HTR-8/SVneo (cell line): ENCODE measurements around the gene MINAR1.
A peak's percentile ranks its signal among the peaks of the same experiment; 100 is the strongest.

Experiments used
- DNase-seq: peaks from one replicate; pipeline ENCODE4 v3.0.0; 2011; ENCODE audit warnings: low spot score, mixed read lengths; ENCODE audit not compliant: insufficient read length
- FAIRE-seq: peaks from 2 replicates; lab custom pipeline; 2011; peaks lifted over from hg19 to GRCh38; lab: Jason Lieb, UNC

The MINAR1 gene

DNA sequence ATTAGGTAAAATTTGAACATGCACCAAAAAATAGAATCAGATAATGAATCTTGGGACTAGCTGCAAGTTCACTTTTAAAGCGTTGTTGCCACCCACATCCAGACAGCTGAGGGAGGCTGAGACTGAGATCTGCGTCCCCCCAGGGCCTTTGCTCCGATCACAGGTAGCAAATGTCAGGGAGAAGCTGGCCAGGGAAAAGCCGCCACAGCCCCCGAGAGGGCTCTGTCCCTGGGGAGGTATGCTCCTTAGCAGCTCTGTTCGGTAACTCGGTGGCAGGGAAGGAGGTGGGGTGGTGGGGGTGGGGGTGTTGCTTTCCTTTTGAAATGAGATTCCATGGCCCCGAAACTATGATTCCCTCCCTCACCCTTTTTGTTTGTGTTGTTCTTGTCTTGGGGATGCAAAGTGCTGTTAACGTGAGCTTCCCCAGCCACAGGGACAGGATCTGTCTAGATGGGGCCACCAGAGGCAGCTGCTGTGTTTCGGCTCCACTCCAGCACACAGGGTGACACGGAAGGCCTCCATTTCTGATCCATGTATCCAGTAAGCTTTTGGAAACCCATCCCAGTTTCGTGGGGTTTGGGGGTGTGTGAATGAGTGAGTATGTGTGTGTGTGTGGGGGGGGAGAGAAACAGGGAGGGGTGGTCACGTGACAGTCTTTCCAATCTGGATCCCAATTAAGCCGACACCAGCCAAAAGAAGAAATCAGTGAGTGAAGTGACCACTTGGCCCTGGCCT lies 1.1 kb upstream of the MINAR1 start:
- DNase-seq (no peak), FAIRE-seq (no peak)

DNA sequence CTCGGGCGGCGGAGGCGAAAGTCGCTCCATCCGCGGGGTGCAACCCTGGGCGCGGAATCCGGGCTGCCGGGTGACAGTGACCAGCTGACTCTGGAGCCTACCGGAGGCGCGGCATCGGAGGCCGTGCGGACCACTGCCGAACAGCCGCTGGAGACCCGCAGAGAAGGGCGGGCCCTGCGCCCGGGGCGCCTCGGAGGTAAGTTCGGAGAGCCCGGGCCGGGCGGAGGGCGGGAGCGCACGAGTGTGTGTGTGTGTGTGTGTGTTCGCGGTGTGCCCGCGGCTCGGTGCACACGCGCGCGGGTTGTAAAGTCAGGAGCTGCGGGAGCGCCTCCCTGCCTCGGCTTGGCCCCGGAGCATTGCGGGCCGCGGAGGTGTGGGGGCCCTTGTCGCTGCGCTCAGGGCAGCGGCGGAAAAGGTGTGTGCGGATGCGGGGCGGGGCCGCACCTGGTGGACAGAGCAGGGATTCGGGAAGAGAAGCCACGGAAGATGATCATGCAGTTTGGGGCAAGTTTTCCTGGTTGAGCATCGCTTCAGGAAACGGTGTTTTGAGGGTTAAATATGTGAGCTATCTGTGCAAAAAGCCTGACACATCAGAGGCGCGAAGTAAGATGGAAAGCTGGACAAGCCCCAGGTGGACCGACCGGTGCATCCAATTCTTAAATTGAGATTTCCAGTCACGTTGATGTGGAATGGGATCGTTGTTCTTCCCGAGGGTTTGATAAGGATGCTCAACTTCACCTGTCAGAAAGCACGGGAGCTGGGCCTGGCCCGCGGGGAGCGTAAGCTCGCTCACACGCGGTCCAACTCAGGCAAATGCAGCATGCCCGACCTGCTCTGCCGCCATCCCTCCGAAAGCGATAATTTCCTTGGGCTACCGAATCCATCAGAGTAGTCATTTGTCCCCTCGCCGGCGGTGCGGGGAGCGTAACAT lies 474 bp downstream of the MINAR1 start:
- FAIRE-seq (no peak), DNase-seq (no peak)

DNA sequence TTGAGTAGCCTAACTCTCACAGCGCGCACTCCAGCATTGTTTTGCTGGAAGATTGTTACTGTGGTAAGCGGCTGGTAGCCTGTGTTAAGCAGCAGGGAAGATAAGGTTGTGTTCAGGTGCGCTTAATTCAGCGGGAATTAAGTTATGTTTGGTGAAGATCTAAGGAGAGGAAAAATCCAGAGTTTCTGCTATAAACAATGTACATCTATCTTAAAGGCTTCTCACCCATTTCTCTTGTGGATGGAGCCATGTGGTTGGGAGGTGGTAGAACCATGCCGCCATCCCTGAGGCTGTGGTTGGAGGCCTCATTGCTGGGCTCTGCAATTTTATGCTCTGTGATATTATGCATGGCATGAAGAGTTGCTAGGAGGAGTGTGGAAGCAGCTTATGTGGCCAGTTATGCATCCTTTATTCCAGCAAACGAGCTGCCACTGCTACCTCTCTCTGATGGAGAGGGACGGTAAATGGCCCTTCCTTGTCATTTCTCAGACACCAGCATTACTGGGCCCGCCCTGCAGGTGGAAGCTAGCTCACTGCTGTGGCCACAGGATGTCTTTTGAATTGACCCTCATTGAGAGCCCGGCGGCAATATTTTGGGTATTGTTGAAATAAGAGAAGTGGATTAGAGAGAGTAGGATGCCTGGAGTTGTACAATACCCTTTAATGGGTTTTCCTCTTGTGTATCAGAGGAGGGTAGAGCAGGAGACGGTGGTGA lies 1.3 kb downstream of the MINAR1 start:
- FAIRE-seq = no peak

DNA sequence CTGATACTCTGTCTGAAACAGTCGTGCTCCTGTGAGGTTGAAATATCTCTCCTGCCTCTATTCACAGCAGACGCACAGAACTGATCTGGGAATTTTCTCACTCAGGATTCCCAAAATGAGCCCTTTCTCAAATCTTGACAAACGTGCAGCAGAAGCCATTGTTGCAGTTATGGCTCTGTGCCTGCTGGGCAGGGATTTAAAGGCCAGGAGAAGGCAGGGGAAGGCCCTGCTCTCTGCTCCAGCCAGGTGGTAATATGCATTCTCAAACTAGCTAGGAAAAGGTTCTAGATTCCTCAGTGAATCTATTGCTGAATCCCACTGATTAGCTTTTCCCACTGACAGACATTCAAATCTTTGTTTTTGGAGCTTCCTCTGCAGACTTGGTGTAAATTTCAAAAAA lies 2.2 kb downstream of the MINAR1 start:
- FAIRE-seq (no peak), DNase-seq (no peak)

More for the DNA sequence above, 1.3 kb downstream of the MINAR1 start:
- no peak for DNase-seq

DNA sequence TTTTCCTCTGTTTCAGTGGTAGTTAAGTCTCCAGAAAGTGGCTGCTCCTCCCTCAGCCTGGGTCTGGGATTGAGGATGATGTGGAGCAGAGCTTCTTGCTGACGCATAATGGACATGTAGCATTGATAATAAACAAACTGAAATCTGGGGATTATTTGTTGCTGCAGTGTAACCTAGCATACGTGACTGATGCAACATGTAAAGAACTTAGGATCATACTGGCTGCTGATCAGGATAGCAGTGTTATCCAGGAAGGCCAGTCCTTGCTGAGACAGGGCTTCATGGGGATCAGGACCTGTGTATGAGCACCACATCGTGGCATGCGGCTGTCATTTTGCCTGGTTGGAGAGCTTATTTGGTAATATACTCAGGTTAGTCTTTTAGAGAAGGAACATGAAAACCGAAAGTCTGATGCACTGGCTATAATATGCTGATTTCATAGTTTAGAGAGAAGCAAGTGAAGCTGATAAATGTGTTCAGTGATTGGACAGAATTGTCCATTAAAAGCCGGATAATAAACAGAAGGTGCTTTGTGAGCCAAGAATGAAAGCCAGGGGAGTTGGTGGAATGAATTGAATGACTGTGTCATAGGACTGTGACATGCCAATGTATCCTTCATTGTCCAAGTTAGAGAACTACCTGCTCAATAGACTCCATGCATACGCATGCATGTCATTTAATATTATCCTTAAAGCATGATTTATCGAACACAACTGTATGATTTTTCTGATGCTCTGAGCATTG lies 4.1 kb downstream of the MINAR1 start:
- DNase-seq = no peak
- FAIRE-seq = no peak

DNA sequence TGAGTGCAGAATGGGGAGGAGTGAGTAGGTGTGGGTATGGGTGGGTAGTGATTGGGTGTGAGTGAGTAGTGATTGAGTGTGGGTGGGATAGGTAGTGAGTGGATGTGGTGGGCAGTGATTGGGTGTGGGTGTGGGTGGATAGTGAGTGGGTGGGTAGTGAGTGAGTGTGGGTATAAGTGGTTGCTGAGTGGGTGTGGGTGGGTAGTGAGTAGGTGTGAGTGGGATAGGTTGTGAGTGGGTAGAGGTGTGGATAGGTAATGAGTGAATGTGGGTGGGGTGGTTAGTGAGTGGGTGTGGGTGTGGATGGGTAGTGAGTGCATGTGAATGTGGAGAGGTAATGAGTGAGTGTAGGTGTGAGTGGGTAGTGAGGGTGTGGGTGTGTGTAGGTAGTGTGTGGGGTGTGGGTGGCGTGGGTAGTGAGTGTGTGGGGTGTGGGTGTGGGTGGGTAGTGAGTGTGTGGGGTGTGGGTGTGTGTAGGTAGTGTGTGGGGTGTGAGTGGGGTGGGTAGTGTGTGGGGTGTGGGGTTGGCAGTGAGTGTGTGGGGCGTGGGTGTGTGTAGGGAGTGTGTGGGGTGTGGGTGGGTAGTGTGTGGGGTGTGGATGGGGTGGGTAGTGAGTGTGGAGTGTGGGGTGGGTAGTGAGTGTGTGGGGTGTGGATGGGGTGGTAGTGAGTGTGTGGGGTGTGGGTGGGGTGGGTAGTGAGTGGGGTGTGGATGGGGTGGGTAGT lies 5.3 kb downstream of the MINAR1 start:
- FAIRE-seq = peak; percentile 13

DNA sequence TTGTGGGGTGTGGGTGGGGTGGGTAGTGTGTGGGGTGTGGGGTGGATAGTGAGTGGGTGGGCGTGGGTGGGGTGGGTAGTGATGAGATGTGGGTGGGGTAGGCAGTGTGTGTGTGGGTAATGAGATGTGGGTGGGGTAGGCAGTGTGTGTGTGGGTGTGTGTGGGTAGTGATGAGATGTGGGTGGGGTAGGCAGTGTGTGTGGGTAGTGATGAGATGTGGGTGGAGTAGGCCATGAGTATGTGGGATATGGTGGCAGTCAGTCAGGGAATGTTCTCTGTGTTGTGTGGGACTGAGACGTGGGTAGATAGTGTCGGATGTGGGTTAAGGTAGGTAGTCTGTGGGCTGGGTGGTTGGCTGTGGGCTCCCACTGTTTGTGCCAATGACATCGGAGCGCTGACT lies 7.1 kb downstream of the MINAR1 start:
- DNase-seq (no peak), FAIRE-seq (peak; percentile 91)

More for the DNA sequence above, 5.3 kb downstream of the MINAR1 start:
- DNase-seq = no peak

DNA sequence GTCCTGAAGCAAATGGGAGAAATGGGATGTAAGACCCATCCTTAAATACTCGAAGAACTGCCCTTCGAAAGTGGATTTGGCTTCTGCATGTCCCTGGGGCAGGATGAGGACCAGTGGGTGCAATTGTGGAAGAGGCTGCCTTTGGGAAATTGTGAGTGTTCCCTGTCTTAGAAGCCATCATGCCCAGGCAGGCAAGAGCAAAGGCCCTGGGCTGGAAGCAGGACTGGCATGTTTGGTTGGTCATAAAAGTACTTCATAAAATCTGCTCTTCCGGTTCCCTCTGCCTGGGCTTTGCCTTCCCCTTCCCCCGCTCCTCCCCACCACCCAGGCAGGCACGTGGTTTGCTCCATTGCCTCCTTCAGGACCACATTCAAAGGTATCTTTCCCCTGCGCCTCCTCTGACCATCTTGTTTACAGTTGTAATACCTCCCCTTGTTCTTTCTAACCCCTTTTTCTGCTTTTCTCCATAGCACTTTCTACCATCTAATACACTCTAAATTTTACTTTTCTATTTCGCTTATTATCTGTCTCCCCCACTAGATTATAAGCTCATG lies 8.3 kb downstream of the MINAR1 start:
- DNase-seq = no peak

DNA sequence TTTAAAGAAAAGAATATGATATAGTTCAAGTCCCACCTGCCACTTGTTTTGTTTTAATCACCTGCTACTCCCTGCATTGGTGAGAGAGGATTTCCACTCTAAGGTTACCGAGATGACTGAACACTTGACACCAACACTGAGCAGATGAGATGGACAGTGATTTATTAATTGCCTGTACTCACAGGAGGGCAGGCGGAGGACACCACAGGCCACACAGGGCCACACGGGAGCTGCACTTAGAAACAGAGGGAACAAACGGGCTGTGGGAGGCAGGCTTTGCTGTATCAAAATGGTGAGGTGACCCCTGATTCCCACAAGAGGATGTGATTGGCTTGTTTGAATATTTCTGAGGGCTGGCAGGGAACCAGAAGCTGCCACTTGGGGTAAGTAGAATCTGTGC lies 10.8 kb downstream of the MINAR1 start:
- no peak for DNase-seq
- no peak for FAIRE-seq

More for the DNA sequence above, 8.3 kb downstream of the MINAR1 start:
- no peak for FAIRE-seq

DNA sequence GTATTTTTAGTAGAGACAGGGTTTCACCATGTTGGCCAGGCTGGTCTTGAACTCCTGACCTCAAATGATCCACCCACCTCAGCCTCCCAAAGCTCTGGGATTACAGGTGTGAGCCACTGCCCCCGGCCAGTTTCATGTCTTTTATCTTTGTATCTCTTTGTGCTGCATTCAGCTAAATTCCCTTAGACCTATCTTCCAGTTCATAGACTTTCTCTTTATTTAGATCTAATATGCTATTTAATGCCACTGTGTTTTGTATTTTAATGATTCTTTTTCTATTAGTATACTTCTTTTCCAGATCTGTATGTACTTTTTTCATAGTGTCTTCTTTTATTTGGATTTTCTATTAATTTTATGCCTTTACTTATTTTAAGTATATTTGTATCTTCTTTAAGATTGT lies 14.9 kb downstream of the MINAR1 start:
- FAIRE-seq (no peak), DNase-seq (no peak)

DNA sequence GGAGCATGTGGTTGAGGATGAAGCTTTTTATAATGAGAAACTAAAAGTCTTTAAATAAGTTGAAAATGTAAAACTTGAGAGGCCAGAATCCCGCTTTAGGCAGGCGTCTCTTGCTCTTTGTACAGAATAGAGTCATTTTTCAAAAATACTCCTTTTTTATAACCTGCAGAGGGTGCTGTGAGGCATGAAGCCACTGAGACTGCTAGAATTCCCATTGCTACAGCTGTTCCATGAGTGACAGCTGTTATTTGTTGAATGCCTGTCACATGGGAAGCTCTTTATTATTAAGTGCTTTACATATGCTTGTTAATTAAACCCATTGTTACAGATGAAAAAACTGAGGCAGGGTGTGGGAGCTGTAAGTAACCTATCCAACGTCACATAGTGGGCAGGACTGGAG lies 18.5 kb downstream of the MINAR1 start:
- FAIRE-seq = no peak

DNA sequence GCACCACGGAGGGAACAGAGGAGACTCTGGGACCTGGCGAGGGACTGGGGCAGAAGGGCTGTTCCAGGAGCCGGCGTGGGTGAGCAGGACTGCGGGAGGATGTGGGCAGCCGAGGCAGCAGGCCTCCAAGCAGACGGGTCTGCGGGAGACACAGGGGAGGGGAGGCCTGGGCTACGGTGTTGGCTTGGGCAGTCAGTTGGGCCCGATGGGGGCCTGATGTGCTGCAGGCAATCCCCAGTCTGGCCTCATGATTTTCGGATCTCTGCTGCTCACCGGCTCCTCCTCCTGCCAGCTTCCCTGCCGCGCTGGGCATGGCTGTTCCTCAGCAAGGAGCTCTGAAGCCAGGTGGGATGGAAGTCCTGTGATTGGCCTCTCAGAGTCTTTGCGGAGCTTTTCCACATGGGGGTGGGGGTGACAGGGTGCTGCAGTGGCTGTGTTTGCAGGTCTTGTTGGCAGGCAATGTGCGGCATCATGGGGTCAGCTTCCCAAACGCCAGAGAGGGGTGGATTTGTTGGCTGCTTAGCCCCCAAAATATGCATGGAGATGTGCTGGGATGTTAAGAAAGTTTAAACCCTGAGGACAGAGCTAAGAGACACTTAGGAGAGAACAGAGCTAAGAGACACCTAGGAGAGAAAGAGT lies 19.3 kb downstream of the MINAR1 start:
- FAIRE-seq = no peak
- no peak for DNase-seq

More for the DNA sequence above, 18.5 kb downstream of the MINAR1 start:
- DNase-seq = no peak

DNA sequence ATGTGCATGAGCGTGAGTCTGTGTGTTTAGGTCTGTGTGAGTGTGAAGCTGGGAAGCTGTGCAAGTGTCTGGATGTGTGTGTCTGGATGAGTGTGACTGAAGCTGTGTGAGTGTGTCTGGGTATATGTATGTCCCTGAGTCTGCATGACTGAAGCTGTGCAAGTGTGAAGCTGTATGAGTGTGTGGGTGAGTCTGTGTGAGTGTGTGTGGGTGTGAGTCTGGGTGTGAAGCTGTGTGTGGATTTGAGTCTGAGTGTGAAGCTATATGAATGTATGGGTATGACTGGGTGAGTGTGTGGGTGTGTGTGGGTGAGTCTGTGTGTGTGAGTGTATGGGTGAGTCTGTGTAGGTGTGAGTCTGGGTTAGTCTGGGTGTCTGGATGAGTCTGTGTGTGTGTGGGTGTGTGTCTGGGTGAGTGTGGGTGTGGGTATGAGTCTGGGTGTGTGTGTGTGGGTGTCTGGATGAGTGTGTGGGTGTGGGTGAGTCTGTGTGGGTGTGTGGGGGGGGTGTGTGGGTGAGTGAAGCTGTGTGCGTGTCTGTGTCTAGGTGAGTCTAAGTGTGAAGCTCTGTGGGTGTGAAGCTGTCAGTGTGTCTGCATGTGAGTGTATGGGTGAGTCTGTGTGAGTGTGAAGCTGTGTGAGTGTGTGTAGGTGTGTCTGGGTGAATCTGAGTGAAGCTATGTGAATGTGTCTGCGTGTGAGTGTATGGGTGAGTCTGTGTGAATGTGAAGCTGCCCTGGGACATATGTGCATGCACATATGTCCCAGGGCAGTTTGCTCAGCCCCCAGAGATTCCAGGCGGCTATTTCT lies 20.3 kb downstream of the MINAR1 start:
- FAIRE-seq (peak; percentile 13), DNase-seq (no peak)

DNA sequence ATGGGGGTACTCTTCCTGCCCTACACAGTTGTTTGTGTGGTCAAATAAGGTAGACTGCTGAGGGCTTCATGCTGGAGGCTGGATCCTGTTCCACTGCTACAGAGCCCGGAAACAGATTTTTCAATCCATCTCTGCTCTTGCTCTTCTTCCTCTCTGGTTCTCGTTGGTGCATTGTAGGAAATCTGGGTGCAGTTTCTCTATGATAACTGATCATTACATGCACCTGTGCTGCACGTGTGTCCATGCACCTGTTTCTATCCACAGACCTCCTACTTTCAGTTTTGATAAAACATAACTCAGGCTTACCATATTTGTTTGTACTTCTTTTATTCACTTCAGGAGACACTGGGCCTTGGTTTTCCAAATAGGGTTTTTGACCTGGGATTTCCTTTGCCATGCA lies 21.3 kb downstream of the MINAR1 start:
- FAIRE-seq (no peak), DNase-seq (no peak)

DNA sequence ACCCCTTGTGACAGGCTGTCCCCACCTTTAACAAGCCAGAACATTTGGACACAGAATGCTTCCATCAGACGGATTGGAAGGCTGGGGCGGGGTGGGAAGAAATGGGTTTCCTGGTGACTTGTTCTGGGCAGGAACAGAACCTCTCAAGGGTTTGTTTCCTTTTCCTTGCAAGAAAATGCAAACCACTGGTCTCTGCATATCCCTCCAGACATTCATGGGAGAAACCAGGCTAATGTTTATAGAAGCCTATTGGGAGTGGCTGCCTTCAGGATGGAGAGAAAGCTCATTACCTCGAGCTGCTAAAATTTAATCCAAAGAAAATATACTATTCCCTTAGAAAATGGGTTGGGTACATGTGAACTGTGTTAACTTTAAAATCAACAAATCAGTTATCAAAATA lies 21.9 kb downstream of the MINAR1 start:
- no peak for DNase-seq
- FAIRE-seq = no peak

DNA sequence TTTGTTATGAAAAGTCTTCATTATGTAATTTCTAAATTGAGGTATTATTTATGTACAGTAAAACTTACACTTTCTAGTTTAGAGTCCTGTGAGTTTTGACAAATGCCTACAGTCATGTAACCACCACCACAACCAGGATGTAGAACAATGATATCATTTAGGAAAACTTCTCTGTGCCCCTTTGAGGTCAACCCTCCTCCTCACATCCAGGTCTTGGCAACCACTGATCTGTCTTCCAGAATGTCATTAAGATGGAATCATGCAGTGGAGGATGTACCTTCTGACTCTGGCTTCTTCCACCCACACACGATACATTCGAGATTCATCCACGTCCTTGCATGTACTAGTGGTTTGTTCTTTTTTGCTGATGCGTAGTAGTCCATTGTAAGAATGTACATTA lies 23.2 kb downstream of the MINAR1 start:
- DNase-seq (no peak), FAIRE-seq (no peak)

DNA sequence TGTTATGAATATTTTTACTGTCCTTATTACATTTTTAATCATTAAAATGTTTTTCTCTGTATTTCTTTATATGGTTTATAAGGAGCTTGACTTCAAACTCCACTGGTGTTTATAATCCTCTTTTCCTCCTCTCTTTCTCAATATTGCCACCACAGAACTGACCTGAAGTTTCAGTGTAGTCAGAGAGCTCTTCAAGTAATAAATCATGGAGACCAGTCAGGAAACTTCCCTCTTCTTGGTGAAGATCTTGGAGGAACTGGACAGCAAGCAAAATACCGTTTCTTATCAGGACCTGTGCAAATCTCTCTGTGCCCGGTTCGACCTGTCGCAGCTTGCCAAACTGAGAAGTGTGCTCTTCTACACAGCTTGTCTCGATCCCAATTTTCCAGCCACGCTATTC lies 23.8 kb downstream of the MINAR1 start:
- no peak for DNase-seq
- FAIRE-seq = no peak

DNA sequence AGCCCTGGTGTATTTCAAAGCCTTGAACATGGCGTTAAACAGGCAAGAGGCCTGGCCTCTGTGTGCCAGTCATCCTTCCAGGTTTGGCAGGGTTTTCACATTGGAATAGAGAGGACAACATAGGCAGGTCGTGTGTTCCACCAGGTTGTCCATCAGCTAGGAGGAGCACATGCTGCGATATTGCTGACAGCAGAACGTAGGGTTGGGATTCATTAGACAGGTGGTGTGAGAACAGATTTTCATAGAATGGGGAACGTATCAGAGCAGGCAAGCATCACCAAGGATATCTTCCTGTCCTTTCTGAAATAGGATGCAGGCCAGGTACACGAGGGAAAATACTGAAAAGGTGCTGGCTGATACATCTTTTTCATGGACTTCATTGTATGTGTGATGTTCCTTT lies 26.4 kb downstream of the MINAR1 start:
- DNase-seq (no peak), FAIRE-seq (no peak)
